G401 (cell line): ENCODE data around the gene ACADVL. TPM values are rescaled to one million over a fixed set of nuclear protein-coding genes. Genes with fewer than 3 reads are reported as not detected.

Source experiments
- DNase-seq: peaks from one replicate; pipeline ENCODE4 v3.0.0-alpha.2; 2015; ENCODE audit warnings: low spot score
- in situ Hi-C: cut with HindIII; loops from 2 replicates; pipeline ENCODE4 v1.10.0; 2016; ENCODE audit warnings: low sequenced_read_pairs, mixed read lengths
- total RNA-seq: library from RNA; depleted of rRNA; stranded (reverse); fragments of >200 nt; shearing (Covaris generic); gene quantifications from 2 replicates; pipeline ENCODE4 v1.2.3, GENCODE V29; 2014; rRNA removed

Gene ACADVL
- total RNA-seq, 1 experiment from 2014 or later = 405 TPM

- DNase-seq = no peak
- in situ Hi-C loops = no loop called here
Measured at GRCh38 chr17:7261379-7262191, 41.8 kb downstream of the ACADVL start.

GRCh38 chr17:7262192-7262934 is 42.6 kb downstream of the ACADVL start, which contains the start of gene CLDN7:
Gene CLDN7 (minus strand): TSS chr17:7262478. CDS start chr17:7262043, 435 bp downstream.
- in situ Hi-C loops = no loop called here
- DNase-seq = no peak

- no peak for DNase-seq
- in situ Hi-C loops = no loop called here
Measured at GRCh38 chr17:7262935-7263800, 43.4 kb downstream of the ACADVL start.

- DNase-seq = no peak
- in situ Hi-C loops = no loop called here
Measured at GRCh38 chr17:7263801-7264078, 44.0 kb downstream of the ACADVL start.

DNA sequence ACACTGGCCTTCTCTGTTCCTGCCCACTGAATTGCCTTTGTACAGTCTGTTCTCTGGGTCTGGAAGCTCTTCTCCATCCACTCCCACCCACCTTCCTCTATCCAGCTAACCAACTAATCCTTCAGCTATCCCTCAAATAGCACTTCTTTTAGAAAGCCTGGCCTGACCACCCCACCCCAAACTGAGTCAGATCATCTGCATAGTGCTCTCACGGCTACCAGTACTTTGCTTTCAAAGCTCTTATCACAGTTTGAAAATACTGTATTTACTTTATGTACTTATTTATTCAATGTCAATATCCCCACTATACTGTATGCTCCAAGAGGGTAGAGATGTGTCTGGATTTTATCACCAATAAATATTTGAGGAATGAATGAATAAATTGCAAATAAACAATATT is 47.0 kb downstream of the ACADVL start:
- in situ Hi-C loops = no loop called here
- no peak for DNase-seq

Other genes starting within 250 kb of the ACADVL start
- not detected in 2 replicates for gene ALOX12, start 223.9 kb upstream of the ACADVL start, total RNA-seq
- 189 and 195 TPM in 2 replicates for gene RNASEK, start 207.3 kb upstream of the ACADVL start, total RNA-seq
- gene BCL6B, start 196.9 kb upstream of the ACADVL start, total RNA-seq = not detected in 2 replicates
- 5.3 and 9.8 TPM in 2 replicates for gene SLC16A13, start 183.9 kb upstream of the ACADVL start, total RNA-seq
- gene SLC16A11, start 175.8 kb upstream of the ACADVL start, total RNA-seq = not detected in 2 replicates
- not detected in 2 replicates for gene CLEC10A, start 139.7 kb upstream of the ACADVL start, total RNA-seq
- not detected in 2 replicates for gene ASGR2, start 105.1 kb upstream of the ACADVL start, total RNA-seq
- 3.3 and 7.1 TPM in 2 replicates for gene ASGR1, start 40.6 kb upstream of the ACADVL start, total RNA-seq
- 15.5 and 18.8 TPM in 2 replicates for gene DLG4, start 102 bp upstream of the ACADVL start, total RNA-seq
- 89.9 and 99.0 TPM in 2 replicates for gene DVL2, start 14.6 kb downstream of the ACADVL start, total RNA-seq
- gene PHF23, start 19.5 kb downstream of the ACADVL start, total RNA-seq = 113 and 121 TPM in 2 replicates
- 227 and 249 TPM in 2 replicates for gene GABARAP, start 22.5 kb downstream of the ACADVL start, total RNA-seq
- 18.3 and 26.8 TPM in 2 replicates for gene CTDNEP1, start 31.8 kb downstream of the ACADVL start, total RNA-seq
- 74.1 and 95.6 TPM in 2 replicates for gene ELP5, start 32.3 kb downstream of the ACADVL start, total RNA-seq
- 0.17 and 3.5 TPM in 2 replicates for gene CLDN7, start 42.5 kb downstream of the ACADVL start, total RNA-seq
- gene SLC2A4, start 61.8 kb downstream of the ACADVL start, total RNA-seq = 2.3 and 2.7 TPM in 2 replicates
- gene YBX2, start 74.7 kb downstream of the ACADVL start, total RNA-seq = 20.5 and 20.9 TPM in 2 replicates
- 1,140 and 1,147 TPM in 2 replicates for gene EIF5A, start 87.7 kb downstream of the ACADVL start, total RNA-seq
- gene GPS2, start 95.4 kb downstream of the ACADVL start, total RNA-seq = 109 and 113 TPM in 2 replicates
- 21.4 and 50.0 TPM in 2 replicates for gene NEURL4, start 109.4 kb downstream of the ACADVL start, total RNA-seq
- 0.61 TPM in 1 of 2 replicates, not detected in the other for gene ACAP1, start 116.6 kb downstream of the ACADVL start, total RNA-seq
- 12.0 and 14.3 TPM in 2 replicates for gene KCTD11, start 132.2 kb downstream of the ACADVL start, total RNA-seq
- not detected in 2 replicates for gene TMEM95, start 135.2 kb downstream of the ACADVL start, total RNA-seq
- gene TNK1, start 161.2 kb downstream of the ACADVL start, total RNA-seq = not detected in 2 replicates
- 7.9 and 8.3 TPM in 2 replicates for gene PLSCR3, start 174.6 kb downstream of the ACADVL start, total RNA-seq
- 200 and 369 TPM in 2 replicates for gene TMEM256, start 184.2 kb downstream of the ACADVL start, total RNA-seq
- 5.5 and 6.8 TPM in 2 replicates for gene NLGN2, start 187.9 kb downstream of the ACADVL start, total RNA-seq
- gene SPEM1, start 200.4 kb downstream of the ACADVL start, total RNA-seq = not detected in 2 replicates
- not detected in 2 replicates for gene SPEM2, start 205.7 kb downstream of the ACADVL start, total RNA-seq
- not detected in 2 replicates for gene SPEM3, start 208.9 kb downstream of the ACADVL start, total RNA-seq
- gene TMEM102, start 215.5 kb downstream of the ACADVL start, total RNA-seq = 4.6 and 4.9 TPM in 2 replicates
- gene FGF11, start 219.6 kb downstream of the ACADVL start, total RNA-seq = 20.4 and 24.2 TPM in 2 replicates
- gene CHRNB1, start 225.1 kb downstream of the ACADVL start, total RNA-seq = 7.6 and 24.0 TPM in 2 replicates